ENCODE measurements around the gene SCUBE2.
"Not testable (repeated sequence)": the region's sequence is repeated elsewhere in the genome, so short reads cannot be mapped to it uniquely, and the experiment has no call there.

The SCUBE2 gene

GRCh38 chr11:9104580-9104979 lies 13.2 kb upstream of the SCUBE2 start:
- no peak for DNase-seq

GRCh38 chr11:9103542-9104276 lies 12.3 kb upstream of the SCUBE2 start:
- no peak for DNase-seq

- no peak for DNase-seq
These were observed 8.2 kb upstream of the SCUBE2 start for GRCh38 chr11:9099617-9100016.

- DNase-seq = not testable (repeated sequence)
These were observed 7.1 kb upstream of the SCUBE2 start for GRCh38 chr11:9098455-9098854.

GRCh38 chr11:9097186-9097943 lies 6.0 kb upstream of the SCUBE2 start:
- not testable (repeated sequence) for DNase-seq

- DNase-seq = no peak
These were observed 5.0 kb upstream of the SCUBE2 start for GRCh38 chr11:9096427-9096826.

GRCh38 chr11:9095421-9095820 lies 4.0 kb upstream of the SCUBE2 start:
- no peak for DNase-seq

GRCh38 chr11:9094420-9094819 lies 3.0 kb upstream of the SCUBE2 start:
- no peak for DNase-seq

- DNase-seq = no peak
These were observed 1.7 kb upstream of the SCUBE2 start for GRCh38 chr11:9092853-9093778.

- no peak for DNase-seq
These were observed 673 bp upstream of the SCUBE2 start for GRCh38 chr11:9092072-9092471.

GRCh38 chr11:9090488-9091043 lies 833 bp downstream of the SCUBE2 start:
- no peak for DNase-seq

GRCh38 chr11:9089636-9090035 lies 1.8 kb downstream of the SCUBE2 start:
- DNase-seq = no peak

- no peak for DNase-seq
These were observed 2.3 kb downstream of the SCUBE2 start for GRCh38 chr11:9089061-9089460.

- DNase-seq = no peak
These were observed 8.8 kb downstream of the SCUBE2 start for GRCh38 chr11:9082575-9082974.

- DNase-seq = no peak
These were observed 10.2 kb downstream of the SCUBE2 start for GRCh38 chr11:9081153-9081552.

- no peak for DNase-seq
These were observed 13.0 kb downstream of the SCUBE2 start for GRCh38 chr11:9078113-9079086.

- DNase-seq = no peak
These were observed 14.2 kb downstream of the SCUBE2 start for GRCh38 chr11:9077164-9077563.

- DNase-seq = no peak
These were observed 14.7 kb downstream of the SCUBE2 start for GRCh38 chr11:9076661-9077060.

GRCh38 chr11:9076046-9076445 lies 15.4 kb downstream of the SCUBE2 start:
- DNase-seq = no peak

- DNase-seq = no peak
These were observed 15.8 kb downstream of the SCUBE2 start for GRCh38 chr11:9075556-9075955.

- DNase-seq = no peak
These were observed 16.9 kb downstream of the SCUBE2 start for GRCh38 chr11:9074338-9075029.
